Smooth muscle cell (in vitro differentiated cells): ENCODE measurements around the gene FAH. TPM values are rescaled to one million over a fixed set of nuclear protein-coding genes. Genes with fewer than 3 reads are reported as not detected.

Source experiments
- DNase-seq: peaks from one replicate; lab custom pipeline; 2025; ENCODE audit not compliant: unreplicated experiment; lab: John Stamatoyannopoulos, UW
- H2AFZ ChIP-seq: fragments of 200-600 bp; sonication (generic); 2 replicates; pipeline ENCODE4 v1.6.0; 2016; ENCODE audit warnings: antibody characterized with exemption, low read depth, mild to moderate bottlenecking
- H3F3A ChIP-seq: fragments of 200-600 bp; sonication (generic); 2 replicates; pipeline ENCODE4 v1.6.0; 2017; ENCODE audit warnings: antibody characterized with exemption, low read depth
- H3K27ac ChIP-seq: fragments of 200-600 bp; sonication (generic); 2 replicates; pipeline ENCODE4 v1.5.1; 2016; ENCODE audit warnings: low read depth, mild to moderate bottlenecking
- H3K27me3 ChIP-seq: fragments of 200-600 bp; sonication (generic); 2 replicates; pipeline ENCODE4 v1.6.1; 2016; ENCODE audit warnings: low read depth, mild to moderate bottlenecking
- H3K36me3 ChIP-seq: fragments of 200-600 bp; sonication (generic); 2 replicates; pipeline ENCODE4 v1.5.1; 2016; ENCODE audit warnings: low read depth
- H3K4me1 ChIP-seq: fragments of 200-600 bp; sonication (generic); 2 replicates; pipeline ENCODE4 v1.5.1; 2016; ENCODE audit warnings: low read depth
- H3K4me2 ChIP-seq: fragments of 200-600 bp; sonication (generic); 2 replicates; pipeline ENCODE4 v1.6.0; 2016; ENCODE audit warnings: mild to moderate bottlenecking
- H3K4me3 ChIP-seq: fragments of 200-600 bp; sonication (generic); 2 replicates; pipeline ENCODE4 v1.5.1; 2016; ENCODE audit warnings: mild to moderate bottlenecking
- H3K79me2 ChIP-seq: fragments of 200-600 bp; sonication (generic); 2 replicates; pipeline ENCODE4 v1.6.0; 2016; ENCODE audit warnings: low read depth, mild to moderate bottlenecking
- H3K9ac ChIP-seq: fragments of 200-600 bp; sonication (generic); 2 replicates; pipeline ENCODE4 v1.6.0; 2016; ENCODE audit warnings: low read depth
- H3K9me3 ChIP-seq: fragments of 200-600 bp; sonication (generic); replicated peaks from 2 replicates; pipeline ENCODE4 v1.5.1; 2016; ENCODE audit warnings: low read depth
- H4K20me1 ChIP-seq: fragments of 200-600 bp; sonication (generic); 2 replicates; pipeline ENCODE4 v1.6.0; 2016; ENCODE audit warnings: low read depth
- WGBS: methylation state at CpG from one replicate; pipeline ENCODE4 v1.1.7; 2016; ENCODE audit warnings: low lambda C conversion rate; 5-methylcytosine and 5-hydroxymethylcytosine counted together
- polyA plus RNA-seq: library from polyadenylated mRNA; unstranded; fragments of >200 nt; fragmentation: Nextera tagmentation; extraction: Ambion mirVana; gene quantifications from 2 replicates; pipeline ENCODE4 v1.2.1, GENCODE V29; 2016
- total RNA-seq: library from RNA; depleted of rRNA; stranded (reverse); fragments of >200 nt; gene quantifications from 2 replicates; pipeline ENCODE4 v1.2.3, GENCODE V29; 2014
- TF ChIP-seq, protein P1 (sequence below): fragments of 200-600 bp; sonication (generic); IDR thresholded peaks from 2 replicates; pipeline ENCODE4 v1.5.1; 2017; ENCODE audit warnings: borderline replicate concordance, mild to moderate bottlenecking, antibody characterized with exemption; ENCODE audit not compliant: insufficient read depth, poor library complexity, severe bottlenecking

The FAH gene
- total and polyA plus RNA-seq, 2 experiments from 2014 or later: 18.3 to 36.7 TPM

DNA sequence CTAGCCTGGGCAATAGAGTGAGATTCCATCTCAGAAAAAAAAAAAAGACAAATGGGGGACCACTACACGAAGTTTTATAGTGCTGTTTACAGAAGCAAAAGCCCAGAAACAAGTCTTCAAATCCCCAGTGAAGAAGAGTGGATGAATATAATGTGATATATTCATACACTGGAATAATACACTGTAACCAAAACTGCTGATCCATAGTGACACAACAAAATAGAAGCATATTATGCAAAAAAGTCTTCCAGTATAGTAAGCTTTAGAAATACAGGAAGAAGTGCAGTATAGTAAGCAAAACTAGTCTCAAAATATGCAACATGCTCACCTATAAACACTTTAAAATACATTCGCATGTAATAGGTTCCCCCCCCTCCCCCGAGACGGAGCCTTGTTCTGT is 11.9 kb upstream of the FAH start:
- no peaks in the 10 kb centered on the region for H3K36me3 ChIP-seq
- no peaks in the 10 kb centered on the region for H4K20me1 ChIP-seq
- WGBS: 82% methylated on average over 4 of the region's 4 CpGs
- no peak overlapping the region for H3K9ac ChIP-seq
- no peaks in the 10 kb centered on the region for H3K79me2 ChIP-seq
- H3K27me3 ChIP-seq: no peaks in the 10 kb centered on the region
- DNase-seq: no peak
- no peak overlapping the region for H3K4me3 ChIP-seq
- no peaks in the 10 kb centered on the region for H3K4me1 ChIP-seq
- H3K27ac ChIP-seq: no peak overlapping the region
- H3K4me2 ChIP-seq: no peak overlapping the region
- TF ChIP-seq, protein P1, sequence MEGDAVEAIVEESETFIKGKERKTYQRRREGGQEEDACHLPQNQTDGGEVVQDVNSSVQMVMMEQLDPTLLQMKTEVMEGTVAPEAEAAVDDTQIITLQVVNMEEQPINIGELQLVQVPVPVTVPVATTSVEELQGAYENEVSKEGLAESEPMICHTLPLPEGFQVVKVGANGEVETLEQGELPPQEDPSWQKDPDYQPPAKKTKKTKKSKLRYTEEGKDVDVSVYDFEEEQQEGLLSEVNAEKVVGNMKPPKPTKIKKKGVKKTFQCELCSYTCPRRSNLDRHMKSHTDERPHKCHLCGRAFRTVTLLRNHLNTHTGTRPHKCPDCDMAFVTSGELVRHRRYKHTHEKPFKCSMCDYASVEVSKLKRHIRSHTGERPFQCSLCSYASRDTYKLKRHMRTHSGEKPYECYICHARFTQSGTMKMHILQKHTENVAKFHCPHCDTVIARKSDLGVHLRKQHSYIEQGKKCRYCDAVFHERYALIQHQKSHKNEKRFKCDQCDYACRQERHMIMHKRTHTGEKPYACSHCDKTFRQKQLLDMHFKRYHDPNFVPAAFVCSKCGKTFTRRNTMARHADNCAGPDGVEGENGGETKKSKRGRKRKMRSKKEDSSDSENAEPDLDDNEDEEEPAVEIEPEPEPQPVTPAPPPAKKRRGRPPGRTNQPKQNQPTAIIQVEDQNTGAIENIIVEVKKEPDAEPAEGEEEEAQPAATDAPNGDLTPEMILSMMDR: no peak
- no peaks in the 10 kb centered on the region for H3F3A ChIP-seq
- no peaks in the 10 kb centered on the region for H3K9me3 ChIP-seq
- no peak overlapping the region for H2AFZ ChIP-seq

DNA sequence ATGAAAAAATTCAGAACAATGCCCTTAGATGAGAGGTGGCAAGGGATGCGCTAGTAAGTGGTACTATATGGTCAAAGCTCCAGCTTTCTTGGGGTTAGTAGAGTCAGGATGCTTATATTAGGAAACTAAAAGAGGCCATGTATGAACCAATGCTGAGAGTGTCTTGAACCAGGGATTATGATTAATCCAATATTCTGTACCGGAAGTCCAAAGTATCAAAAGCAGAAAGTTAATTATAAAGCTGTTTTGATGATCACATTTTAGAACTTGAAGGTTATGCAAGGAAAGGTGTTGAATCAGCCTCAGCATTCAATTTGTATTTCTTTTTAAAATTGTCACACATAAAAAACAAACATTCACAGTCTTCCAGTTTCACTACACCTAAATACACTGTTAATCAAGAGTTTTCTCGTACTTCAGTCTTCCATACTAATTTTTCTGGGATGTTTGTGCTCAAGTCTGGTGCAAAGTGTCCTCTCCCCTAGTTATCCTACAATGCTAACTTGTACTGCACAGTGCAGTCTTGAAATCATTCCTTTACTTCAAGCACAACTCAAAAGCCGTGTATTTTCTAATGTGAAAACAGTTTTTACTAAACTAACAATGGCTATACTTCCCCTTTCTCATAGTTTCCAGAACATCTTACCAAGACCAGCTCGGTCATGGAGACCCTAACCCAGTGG is 10.7 kb upstream of the FAH start:
- no peak overlapping the region for H3K9ac ChIP-seq
- H3K27ac ChIP-seq: no peak overlapping the region
- no peak for DNase-seq
- no peaks in the 10 kb centered on the region for H3F3A ChIP-seq
- no peaks in the 10 kb centered on the region for H4K20me1 ChIP-seq
- H3K4me1 ChIP-seq: no peaks in the 10 kb centered on the region
- no peak overlapping the region for H3K4me3 ChIP-seq
- H3K36me3 ChIP-seq: no peaks in the 10 kb centered on the region
- WGBS: 97% methylated on average over 5 of the region's 5 CpGs
- no peak overlapping the region for H3K4me2 ChIP-seq
- H2AFZ ChIP-seq: no peak overlapping the region
- H3K9me3 ChIP-seq: no peaks in the 10 kb centered on the region
- TF ChIP-seq, protein P1: no peak
- no peaks in the 10 kb centered on the region for H3K27me3 ChIP-seq
- no peaks in the 10 kb centered on the region for H3K79me2 ChIP-seq

DNA sequence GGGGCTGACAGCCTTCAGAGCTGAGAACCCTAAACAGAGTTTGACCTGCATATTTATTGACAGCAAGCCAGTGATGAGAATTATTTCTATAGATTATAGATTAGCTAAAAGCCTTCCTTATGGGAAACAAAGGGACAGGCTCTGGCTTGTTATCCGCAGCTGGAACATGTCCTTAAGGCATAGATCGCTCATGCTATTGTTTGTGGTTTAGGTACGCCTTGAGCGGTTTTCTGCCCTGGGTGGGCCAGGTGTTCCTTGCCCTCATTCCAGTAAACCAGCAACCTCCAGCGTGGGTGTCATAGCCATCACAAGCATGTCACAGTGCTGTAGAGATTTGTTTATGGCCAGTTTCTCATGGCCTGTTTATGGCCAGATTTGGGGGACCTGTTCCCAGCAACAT is 10.2 kb upstream of the FAH start:
- Histone ChIP-seq H3K9me3 (no peaks in the 10 kb centered on the region), H3K27ac (no peak overlapping the region), H3K36me3 (no peaks in the 10 kb centered on the region), H2AFZ (no peak overlapping the region), H3K4me1 (no peaks in the 10 kb centered on the region), H4K20me1 (no peaks in the 10 kb centered on the region), H3K4me2 (no peak overlapping the region), H3K79me2 (no peaks in the 10 kb centered on the region), H3K27me3 (no peaks in the 10 kb centered on the region), H3K4me3 (no peak overlapping the region), H3F3A (no peaks in the 10 kb centered on the region), H3K9ac (no peak overlapping the region)
- WGBS: 59% methylated on average over 5 of the region's 5 CpGs
- TF ChIP-seq, protein P1: no peak
- no peak for DNase-seq

DNA sequence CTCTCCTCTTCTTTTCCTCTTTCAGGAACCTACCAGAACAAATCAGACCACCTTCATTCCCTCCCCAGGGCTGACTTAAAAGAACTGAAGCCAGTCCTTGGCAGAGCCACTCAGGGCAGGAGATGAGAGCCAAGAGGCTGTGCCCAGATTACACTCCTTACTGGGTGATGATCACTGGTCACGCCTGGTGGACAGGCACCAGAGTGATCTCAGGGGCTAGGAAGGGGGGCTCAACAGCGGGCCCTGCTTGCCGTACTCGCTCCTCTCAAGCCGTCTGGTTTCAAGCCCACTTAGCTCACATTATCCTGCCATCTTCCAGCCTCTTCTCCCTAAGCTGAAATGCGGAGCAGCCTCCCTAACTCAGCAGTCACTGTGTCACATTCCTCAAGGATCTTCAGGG is 1.7 kb upstream of the FAH start:
- TF ChIP-seq, protein P1: no peak
- no peak for DNase-seq
- Histone ChIP-seq H3K27ac (no peak overlapping the region), H3K4me2 (no peak overlapping the region), H3K9ac (no peak overlapping the region), H3K4me1 (peaks cover 15% of the 10 kb centered on the region), H3K27me3 (no peaks in the 10 kb centered on the region), H3K79me2 (no peaks in the 10 kb centered on the region), H2AFZ (no peak overlapping the region), H3K4me3 (no peak overlapping the region), H4K20me1 (no peaks in the 10 kb centered on the region), H3K36me3 (no peaks in the 10 kb centered on the region), H3F3A (peaks cover 13% of the 10 kb centered on the region), H3K9me3 (no peaks in the 10 kb centered on the region)
- WGBS: 77% methylated on average over 6 of the region's 6 CpGs
